Islet precursor cell (in vitro differentiated cells): ENCODE data around the gene GPX1.
A peak's percentile ranks its signal among the peaks of the same experiment; 100 is the strongest.
"Not testable (repeated sequence)": the region's sequence is repeated elsewhere in the genome, so short reads cannot be mapped to it uniquely, and the experiment has no call there.

Experiments used
- DNase-seq: peaks from one replicate; pipeline ENCODE4 v3.0.0-alpha.2; 2018

GPX1 gene

GRCh38 chr3:49358217-49358883, at the start of gene GPX1:
Gene GPX1, minus strand, starts transcription at chr3:49358353. Its CDS starts 75 bp downstream, at chr3:49358278.
- peak; percentile 99 for DNase-seq

- DNase-seq: no peak
These were observed 48.7 kb upstream of the GPX1 start for GRCh38 chr3:49406571-49407565.

GRCh38 chr3:49405570-49405969, 47.4 kb upstream of the GPX1 start:
- not testable (repeated sequence) for DNase-seq

- DNase-seq: no peak
These were observed 45.7 kb upstream of the GPX1 start for GRCh38 chr3:49403891-49404290.

GRCh38 chr3:49401766-49402165, 43.6 kb upstream of the GPX1 start:
- no peak for DNase-seq

GRCh38 chr3:49399461-49399860, 41.3 kb upstream of the GPX1 start:
- DNase-seq: peak; percentile 66

GRCh38 chr3:49397470-49397869, 39.3 kb upstream of the GPX1 start:
- peak; percentile 29 for DNase-seq

- DNase-seq: not testable (repeated sequence)
These were observed 33.2 kb upstream of the GPX1 start for GRCh38 chr3:49391310-49391709.

- no peak for DNase-seq
These were observed 31.1 kb upstream of the GPX1 start for GRCh38 chr3:49389297-49389696.

GRCh38 chr3:49388289-49388820, 30.2 kb upstream of the GPX1 start:
- DNase-seq: no peak

GRCh38 chr3:49387721-49388120, 29.6 kb upstream of the GPX1 start:
- DNase-seq: no peak

- DNase-seq: no peak
These were observed 28.1 kb upstream of the GPX1 start for GRCh38 chr3:49386056-49386756.

GRCh38 chr3:49385617-49386016, 27.5 kb upstream of the GPX1 start:
- DNase-seq: no peak

- no peak for DNase-seq
These were observed 25.2 kb upstream of the GPX1 start for GRCh38 chr3:49383387-49383786.

GRCh38 chr3:49378249-49378895, 20.2 kb upstream of the GPX1 start:
- DNase-seq: peak; percentile 69

GRCh38 chr3:49377483-49377882, 19.3 kb upstream of the GPX1 start:
- no peak for DNase-seq

GRCh38 chr3:49371946-49372345, 13.8 kb upstream of the GPX1 start:
- no peak for DNase-seq

- no peak for DNase-seq
These were observed 12.6 kb upstream of the GPX1 start for GRCh38 chr3:49370585-49371290.

- no peak for DNase-seq
These were observed 4.4 kb upstream of the GPX1 start for GRCh38 chr3:49362561-49362960.

GRCh38 chr3:49359623-49360022, 1.5 kb upstream of the GPX1 start:
- no peak for DNase-seq

- no peak for DNase-seq
These were observed 702 bp upstream of the GPX1 start for GRCh38 chr3:49358884-49359225.
